Measurements from ENCODE around the gene CALR. TPM values are rescaled to one million over a fixed set of nuclear protein-coding genes. Genes with fewer than 3 reads are reported as not detected.

The CALR gene
- total RNA-seq, 1 donor from 2014 or later = 2,193 TPM

- Mint-ChIP-seq H3K27me3 (ENCODE audit: low read depth, unreplicated experiment) (peaks cover 34% of the 10 kb centered on the region), H3K27ac (ENCODE audit: unreplicated experiment) (no peak overlapping the region), H3K4me3 (ENCODE audit: unreplicated experiment) (no peak overlapping the region), H3K4me1 (ENCODE audit: low read depth, unreplicated experiment) (peaks cover 2% of the 10 kb centered on the region), H3K9me3 (ENCODE audit: unreplicated experiment) (no peaks in the 10 kb centered on the region), H3K36me3 (ENCODE audit: low read depth, unreplicated experiment) (peaks cover 2% of the 10 kb centered on the region)
- peak overlapping the region; percentile 84 for H3K9ac ChIP-seq (ENCODE audit: low read length)
- no peaks in the 10 kb centered on the region for H3K27me3 ChIP-seq (ENCODE audit: insufficient read depth, low read length)
- no peaks in the 10 kb centered on the region for H3K36me3 ChIP-seq (ENCODE audit: insufficient read depth, low read length)
- TF ChIP-seq EZH2 (IDR thresholded peaks at IDR 0.05; ENCODE audit: insufficient read depth, low read length) = no peak
- TF ChIP-seq, protein P1, sequence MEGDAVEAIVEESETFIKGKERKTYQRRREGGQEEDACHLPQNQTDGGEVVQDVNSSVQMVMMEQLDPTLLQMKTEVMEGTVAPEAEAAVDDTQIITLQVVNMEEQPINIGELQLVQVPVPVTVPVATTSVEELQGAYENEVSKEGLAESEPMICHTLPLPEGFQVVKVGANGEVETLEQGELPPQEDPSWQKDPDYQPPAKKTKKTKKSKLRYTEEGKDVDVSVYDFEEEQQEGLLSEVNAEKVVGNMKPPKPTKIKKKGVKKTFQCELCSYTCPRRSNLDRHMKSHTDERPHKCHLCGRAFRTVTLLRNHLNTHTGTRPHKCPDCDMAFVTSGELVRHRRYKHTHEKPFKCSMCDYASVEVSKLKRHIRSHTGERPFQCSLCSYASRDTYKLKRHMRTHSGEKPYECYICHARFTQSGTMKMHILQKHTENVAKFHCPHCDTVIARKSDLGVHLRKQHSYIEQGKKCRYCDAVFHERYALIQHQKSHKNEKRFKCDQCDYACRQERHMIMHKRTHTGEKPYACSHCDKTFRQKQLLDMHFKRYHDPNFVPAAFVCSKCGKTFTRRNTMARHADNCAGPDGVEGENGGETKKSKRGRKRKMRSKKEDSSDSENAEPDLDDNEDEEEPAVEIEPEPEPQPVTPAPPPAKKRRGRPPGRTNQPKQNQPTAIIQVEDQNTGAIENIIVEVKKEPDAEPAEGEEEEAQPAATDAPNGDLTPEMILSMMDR (IDR thresholded peaks at IDR 0.05; ENCODE audit: insufficient read depth, low read depth, low read length) = peak; percentile 58
- H3K79me2 ChIP-seq (ENCODE audit: insufficient read depth, low read length) = no peaks in the 10 kb centered on the region
- no peaks in the 10 kb centered on the region for H4K20me1 ChIP-seq (ENCODE audit: insufficient read depth, low read length)
- peak overlapping the region; percentile 38 for H3K27ac ChIP-seq (ENCODE audit: low read depth, low read length)
- FAIRE-seq (no peak), DNase-seq (ENCODE audit: low read depth) (peak; percentile 41)
- peak overlapping the region; percentile 97 for H3K4me2 ChIP-seq (ENCODE audit: low read length)
- H3K4me1 ChIP-seq (ENCODE audit: insufficient read depth, low read length) = peaks cover 18% of the 10 kb centered on the region
- H2AFZ ChIP-seq (ENCODE audit: low read depth, low read length) = peak overlapping the region; percentile 60
- H3K4me3 ChIP-seq (ENCODE audit: insufficient read depth, low read depth, low read length) = peak overlapping the region; percentile 48
- H3K9me3 ChIP-seq (ENCODE audit: insufficient read depth, low read depth, low read length) = no peaks in the 10 kb centered on the region
Measured at GRCh38 chr19:12983542-12984142, 45.2 kb downstream of the CALR start.

GRCh38 chr19:12984143-12984627 lies 45.8 kb downstream of the CALR start:
- no peak overlapping the region for H3K27ac ChIP-seq (ENCODE audit: low read depth, low read length)
- no peak overlapping the region for H3K9ac ChIP-seq (ENCODE audit: low read length)
- H3K4me1 ChIP-seq (ENCODE audit: insufficient read depth, low read length) = peaks cover 18% of the 10 kb centered on the region
- no peak for TF ChIP-seq EZH2 (IDR thresholded peaks at IDR 0.05; ENCODE audit: insufficient read depth, low read length)
- TF ChIP-seq, protein P1 (IDR thresholded peaks at IDR 0.05; ENCODE audit: insufficient read depth, low read depth, low read length) = no peak
- DNase-seq (ENCODE audit: low read depth) = peak; percentile 44
- Mint-ChIP-seq H3K27ac (ENCODE audit: unreplicated experiment) (no peak overlapping the region), H3K4me3 (ENCODE audit: unreplicated experiment) (no peak overlapping the region), H3K9me3 (ENCODE audit: unreplicated experiment) (no peaks in the 10 kb centered on the region), H3K4me1 (ENCODE audit: low read depth, unreplicated experiment) (peaks cover 2% of the 10 kb centered on the region), H3K27me3 (ENCODE audit: low read depth, unreplicated experiment) (peaks cover 31% of the 10 kb centered on the region), H3K36me3 (ENCODE audit: low read depth, unreplicated experiment) (peaks cover 2% of the 10 kb centered on the region)
- H3K9me3 ChIP-seq (ENCODE audit: insufficient read depth, low read depth, low read length) = no peaks in the 10 kb centered on the region
- no peak for FAIRE-seq
- H2AFZ ChIP-seq (ENCODE audit: low read depth, low read length) = no peak overlapping the region
- peak overlapping the region; percentile 97 for H3K4me2 ChIP-seq (ENCODE audit: low read length)
- no peak overlapping the region for H3K4me3 ChIP-seq (ENCODE audit: insufficient read depth, low read depth, low read length)
- no peaks in the 10 kb centered on the region for H3K36me3 ChIP-seq (ENCODE audit: insufficient read depth, low read length)
- no peaks in the 10 kb centered on the region for H3K79me2 ChIP-seq (ENCODE audit: insufficient read depth, low read length)
- no peaks in the 10 kb centered on the region for H4K20me1 ChIP-seq (ENCODE audit: insufficient read depth, low read length)
- no peaks in the 10 kb centered on the region for H3K27me3 ChIP-seq (ENCODE audit: insufficient read depth, low read length)

DNA sequence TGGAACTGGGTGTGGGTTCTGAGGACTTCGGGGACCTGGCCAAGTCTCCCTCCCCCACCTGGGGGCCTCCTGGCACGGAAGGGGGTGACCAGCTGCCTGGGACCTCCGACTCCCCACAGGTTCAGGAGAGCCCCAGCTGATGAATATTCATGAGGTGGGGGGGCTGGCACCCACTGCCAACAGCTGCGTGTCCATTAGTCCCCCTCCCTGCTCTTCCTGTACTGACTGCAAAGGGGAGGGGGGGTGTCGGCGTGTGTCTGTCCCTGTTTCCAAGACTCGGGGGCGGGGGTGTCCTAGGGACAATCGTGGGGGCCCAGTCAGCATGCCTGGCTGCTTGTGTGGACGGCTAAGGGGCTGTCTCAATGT lies 46.3 kb downstream of the CALR start:
- no peaks in the 10 kb centered on the region for H3K9me3 Mint-ChIP-seq (ENCODE audit: unreplicated experiment)
- Histone ChIP-seq H3K27ac (ENCODE audit: low read depth, low read length) (no peak overlapping the region), H3K36me3 (ENCODE audit: insufficient read depth, low read length) (no peaks in the 10 kb centered on the region), H3K9me3 (ENCODE audit: insufficient read depth, low read depth, low read length) (no peaks in the 10 kb centered on the region), H3K9ac (ENCODE audit: low read length) (peak overlapping the region; percentile 27), H3K27me3 (ENCODE audit: insufficient read depth, low read length) (no peaks in the 10 kb centered on the region), H3K4me1 (ENCODE audit: insufficient read depth, low read length) (peaks cover 18% of the 10 kb centered on the region), H3K4me2 (ENCODE audit: low read length) (peak overlapping the region; percentile 97), H2AFZ (ENCODE audit: low read depth, low read length) (no peak overlapping the region), H3K79me2 (ENCODE audit: insufficient read depth, low read length) (no peaks in the 10 kb centered on the region), H4K20me1 (ENCODE audit: insufficient read depth, low read length) (no peaks in the 10 kb centered on the region), H3K4me3 (ENCODE audit: insufficient read depth, low read depth, low read length) (no peak overlapping the region)
- H3K4me1 Mint-ChIP-seq (ENCODE audit: low read depth, unreplicated experiment) = peaks cover 2% of the 10 kb centered on the region
- no peak overlapping the region for H3K4me3 Mint-ChIP-seq (ENCODE audit: unreplicated experiment)
- TF ChIP-seq EZH2 (IDR thresholded peaks at IDR 0.05; ENCODE audit: insufficient read depth, low read length) = no peak
- TF ChIP-seq, protein P1 (IDR thresholded peaks at IDR 0.05; ENCODE audit: insufficient read depth, low read depth, low read length) = no peak
- FAIRE-seq (no peak), DNase-seq (ENCODE audit: low read depth) (no peak)
- H3K27me3 Mint-ChIP-seq (ENCODE audit: low read depth, unreplicated experiment) = peaks cover 27% of the 10 kb centered on the region
- peaks cover 2% of the 10 kb centered on the region for H3K36me3 Mint-ChIP-seq (ENCODE audit: low read depth, unreplicated experiment)
- no peak overlapping the region for H3K27ac Mint-ChIP-seq (ENCODE audit: unreplicated experiment)

All from astrocyte (in vitro differentiated cells and primary cell).